WTC11 (cell line): ENCODE results near the gene POLD4.

Experiments used
- FOXJ3 ChIP-seq: sonication (generic); formaldehyde crosslinking; IDR thresholded peaks from 2 replicates; pipeline ENCODE4 v1.9.0; 2021; ENCODE audit warnings: missing genetic modification reagents, mild to moderate bottlenecking, borderline replicate concordance
- JUN ChIP-seq: sonication (generic); formaldehyde crosslinking; IDR thresholded peaks from 2 replicates; pipeline ENCODE4 v1.8.0; 2023; ENCODE audit warnings: mild to moderate bottlenecking, missing genetic modification reagents
- NR2C2 ChIP-seq: sonication (generic); formaldehyde crosslinking; IDR thresholded peaks from 2 replicates; pipeline ENCODE4 v1.8.0; 2022; ENCODE audit warnings: mild to moderate bottlenecking, missing genetic modification reagents
- SP1 ChIP-seq: sonication (generic); formaldehyde crosslinking; conservative IDR thresholded peaks from 2 replicates; pipeline ENCODE4 v1.8.1; 2022; ENCODE audit warnings: missing genetic modification reagents
- ZNF138 ChIP-seq: sonication (generic); formaldehyde crosslinking; conservative IDR thresholded peaks from 2 replicates; pipeline ENCODE4 v1.8.1; 2022; ENCODE audit warnings: mild to moderate bottlenecking, moderate library complexity, missing genetic modification reagents
- ZNF317 ChIP-seq: sonication (generic); formaldehyde crosslinking; IDR thresholded peaks from 2 replicates; pipeline ENCODE4 v1.8.1; 2023; ENCODE audit warnings: low read depth, mild to moderate bottlenecking, moderate library complexity, missing genetic modification reagents, borderline replicate concordance
- TF ChIP-seq, protein P1 (sequence below): fragments of 200-600 bp; IDR thresholded peaks from 2 replicates; pipeline ENCODE4 v1.8.0; 2022; ENCODE audit warnings: antibody characterized with exemption
- TF ChIP-seq, protein P2 (sequence below): sonication (generic); formaldehyde crosslinking; IDR thresholded peaks from 2 replicates; pipeline ENCODE4 v1.8.1; 2022; ENCODE audit warnings: low read depth, missing genetic modification reagents, borderline replicate concordance
- TF ChIP-seq, protein P3 (sequence below): sonication (generic); formaldehyde crosslinking; IDR thresholded peaks from 2 replicates; pipeline ENCODE4 v1.8.1; 2022; ENCODE audit warnings: missing genetic modification reagents, borderline replicate concordance
- TF ChIP-seq, protein P4 (sequence below): sonication (generic); formaldehyde crosslinking; IDR thresholded peaks from 2 replicates; pipeline ENCODE4 v1.8.0; 2023; ENCODE audit warnings: missing genetic modification reagents
- TF ChIP-seq, protein P5 (sequence below): sonication (generic); formaldehyde crosslinking; IDR thresholded peaks from 2 replicates; pipeline ENCODE4 v1.8.1; 2022; ENCODE audit warnings: mild to moderate bottlenecking, missing genetic modification reagents, moderate library complexity, borderline replicate concordance
- TF ChIP-seq, protein P6 (sequence below): sonication (generic); formaldehyde crosslinking; conservative IDR thresholded peaks from 2 replicates; pipeline ENCODE4 v1.8.1; 2022; ENCODE audit warnings: mild to moderate bottlenecking, missing genetic modification reagents

DNA sequence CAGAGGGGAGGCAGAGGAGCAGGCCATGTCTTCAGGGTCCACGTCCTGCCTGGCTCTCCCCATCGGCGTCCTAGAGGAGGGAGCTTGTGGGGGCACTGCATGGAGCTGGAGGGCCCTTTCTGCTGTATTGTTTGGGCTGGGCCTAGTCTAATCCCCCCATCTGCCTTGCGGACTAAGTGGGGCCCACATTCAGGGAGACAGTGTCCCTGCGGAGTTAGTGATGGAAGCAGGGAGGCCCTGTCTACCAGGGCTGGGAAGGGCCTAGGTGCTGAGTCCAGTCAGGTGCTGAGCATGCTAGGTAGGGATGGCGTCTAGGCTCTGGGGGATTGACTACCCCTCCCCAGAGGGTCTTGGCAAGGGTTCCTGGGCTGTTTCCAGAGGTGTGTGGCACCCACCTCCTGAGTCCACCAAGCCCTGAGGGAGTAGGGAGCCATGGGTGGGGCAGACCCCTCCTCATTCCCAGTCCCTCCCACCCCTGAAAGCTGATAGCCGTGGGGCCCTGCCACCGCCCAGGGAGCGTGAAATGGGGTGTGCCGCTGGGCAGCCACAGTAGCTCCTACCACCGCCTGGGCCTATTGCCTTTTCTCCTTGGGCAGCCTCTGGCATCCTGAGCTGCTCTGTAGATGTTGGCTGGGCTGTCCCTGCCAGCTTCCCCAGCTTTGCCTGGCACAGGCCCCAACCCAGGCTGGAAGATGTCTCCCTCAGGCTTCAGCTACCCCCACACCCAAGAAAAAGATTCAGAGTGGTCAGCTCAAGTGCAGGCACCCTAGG lies 1.9 kb upstream of the POLD4 start:
- TF ChIP-seq, protein P1, sequence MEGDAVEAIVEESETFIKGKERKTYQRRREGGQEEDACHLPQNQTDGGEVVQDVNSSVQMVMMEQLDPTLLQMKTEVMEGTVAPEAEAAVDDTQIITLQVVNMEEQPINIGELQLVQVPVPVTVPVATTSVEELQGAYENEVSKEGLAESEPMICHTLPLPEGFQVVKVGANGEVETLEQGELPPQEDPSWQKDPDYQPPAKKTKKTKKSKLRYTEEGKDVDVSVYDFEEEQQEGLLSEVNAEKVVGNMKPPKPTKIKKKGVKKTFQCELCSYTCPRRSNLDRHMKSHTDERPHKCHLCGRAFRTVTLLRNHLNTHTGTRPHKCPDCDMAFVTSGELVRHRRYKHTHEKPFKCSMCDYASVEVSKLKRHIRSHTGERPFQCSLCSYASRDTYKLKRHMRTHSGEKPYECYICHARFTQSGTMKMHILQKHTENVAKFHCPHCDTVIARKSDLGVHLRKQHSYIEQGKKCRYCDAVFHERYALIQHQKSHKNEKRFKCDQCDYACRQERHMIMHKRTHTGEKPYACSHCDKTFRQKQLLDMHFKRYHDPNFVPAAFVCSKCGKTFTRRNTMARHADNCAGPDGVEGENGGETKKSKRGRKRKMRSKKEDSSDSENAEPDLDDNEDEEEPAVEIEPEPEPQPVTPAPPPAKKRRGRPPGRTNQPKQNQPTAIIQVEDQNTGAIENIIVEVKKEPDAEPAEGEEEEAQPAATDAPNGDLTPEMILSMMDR, result no peak
- TF ChIP-seq, protein P2, sequence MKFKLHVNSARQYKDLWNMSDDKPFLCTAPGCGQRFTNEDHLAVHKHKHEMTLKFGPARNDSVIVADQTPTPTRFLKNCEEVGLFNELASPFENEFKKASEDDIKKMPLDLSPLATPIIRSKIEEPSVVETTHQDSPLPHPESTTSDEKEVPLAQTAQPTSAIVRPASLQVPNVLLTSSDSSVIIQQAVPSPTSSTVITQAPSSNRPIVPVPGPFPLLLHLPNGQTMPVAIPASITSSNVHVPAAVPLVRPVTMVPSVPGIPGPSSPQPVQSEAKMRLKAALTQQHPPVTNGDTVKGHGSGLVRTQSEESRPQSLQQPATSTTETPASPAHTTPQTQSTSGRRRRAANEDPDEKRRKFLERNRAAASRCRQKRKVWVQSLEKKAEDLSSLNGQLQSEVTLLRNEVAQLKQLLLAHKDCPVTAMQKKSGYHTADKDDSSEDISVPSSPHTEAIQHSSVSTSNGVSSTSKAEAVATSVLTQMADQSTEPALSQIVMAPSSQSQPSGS (CRISPR knock-in tag), result no peak
- TF ChIP-seq, protein P3, sequence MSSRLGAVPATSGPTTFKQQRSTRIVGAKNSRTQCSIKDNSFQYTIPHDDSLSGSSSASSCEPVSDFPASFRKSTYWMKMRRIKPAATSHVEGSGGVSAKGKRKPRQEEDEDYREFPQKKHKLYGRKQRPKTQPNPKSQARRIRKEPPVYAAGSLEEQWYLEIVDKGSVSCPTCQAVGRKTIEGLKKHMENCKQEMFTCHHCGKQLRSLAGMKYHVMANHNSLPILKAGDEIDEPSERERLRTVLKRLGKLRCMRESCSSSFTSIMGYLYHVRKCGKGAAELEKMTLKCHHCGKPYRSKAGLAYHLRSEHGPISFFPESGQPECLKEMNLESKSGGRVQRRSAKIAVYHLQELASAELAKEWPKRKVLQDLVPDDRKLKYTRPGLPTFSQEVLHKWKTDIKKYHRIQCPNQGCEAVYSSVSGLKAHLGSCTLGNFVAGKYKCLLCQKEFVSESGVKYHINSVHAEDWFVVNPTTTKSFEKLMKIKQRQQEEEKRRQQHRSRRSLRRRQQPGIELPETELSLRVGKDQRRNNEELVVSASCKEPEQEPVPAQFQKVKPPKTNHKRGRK (CRISPR knock-in tag), result no peak
- TF ChIP-seq, protein P4, sequence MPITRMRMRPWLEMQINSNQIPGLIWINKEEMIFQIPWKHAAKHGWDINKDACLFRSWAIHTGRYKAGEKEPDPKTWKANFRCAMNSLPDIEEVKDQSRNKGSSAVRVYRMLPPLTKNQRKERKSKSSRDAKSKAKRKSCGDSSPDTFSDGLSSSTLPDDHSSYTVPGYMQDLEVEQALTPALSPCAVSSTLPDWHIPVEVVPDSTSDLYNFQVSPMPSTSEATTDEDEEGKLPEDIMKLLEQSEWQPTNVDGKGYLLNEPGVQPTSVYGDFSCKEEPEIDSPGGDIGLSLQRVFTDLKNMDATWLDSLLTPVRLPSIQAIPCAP (CRISPR knock-in tag), result no peak
- no peak for TF ChIP-seq JUN (CRISPR knock-in tag)
- TF ChIP-seq ZNF138 (CRISPR knock-in tag), result no peak
- TF ChIP-seq FOXJ3 (CRISPR knock-in tag), result no peak
- no peak for TF ChIP-seq SP1 (CRISPR knock-in tag)
- TF ChIP-seq, protein P5, sequence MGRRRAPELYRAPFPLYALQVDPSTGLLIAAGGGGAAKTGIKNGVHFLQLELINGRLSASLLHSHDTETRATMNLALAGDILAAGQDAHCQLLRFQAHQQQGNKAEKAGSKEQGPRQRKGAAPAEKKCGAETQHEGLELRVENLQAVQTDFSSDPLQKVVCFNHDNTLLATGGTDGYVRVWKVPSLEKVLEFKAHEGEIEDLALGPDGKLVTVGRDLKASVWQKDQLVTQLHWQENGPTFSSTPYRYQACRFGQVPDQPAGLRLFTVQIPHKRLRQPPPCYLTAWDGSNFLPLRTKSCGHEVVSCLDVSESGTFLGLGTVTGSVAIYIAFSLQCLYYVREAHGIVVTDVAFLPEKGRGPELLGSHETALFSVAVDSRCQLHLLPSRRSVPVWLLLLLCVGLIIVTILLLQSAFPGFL (CRISPR knock-in tag), result no peak
- TF ChIP-seq, protein P6, sequence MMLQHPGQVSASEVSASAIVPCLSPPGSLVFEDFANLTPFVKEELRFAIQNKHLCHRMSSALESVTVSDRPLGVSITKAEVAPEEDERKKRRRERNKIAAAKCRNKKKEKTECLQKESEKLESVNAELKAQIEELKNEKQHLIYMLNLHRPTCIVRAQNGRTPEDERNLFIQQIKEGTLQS (CRISPR knock-in tag), result no peak
- no peak for TF ChIP-seq NR2C2 (CRISPR knock-in tag)
- TF ChIP-seq ZNF317 (CRISPR knock-in tag), result no peak
